GM21737 (cell line): ENCODE data around the gene PCDHA6.
"Not testable (repeated sequence)": the region's sequence is repeated elsewhere in the genome, so short reads cannot be mapped to it uniquely, and the experiment has no call there.

ENCODE experiments used
- ATAC-seq: cut with Tn5 transposase; IDR thresholded peaks from one replicate; pipeline ENCODE4 v1.9.1; 2021; ENCODE audit warnings: mild to moderate bottlenecking, moderate library complexity; ENCODE audit not compliant: unreplicated experiment

Gene PCDHA6

DNA sequence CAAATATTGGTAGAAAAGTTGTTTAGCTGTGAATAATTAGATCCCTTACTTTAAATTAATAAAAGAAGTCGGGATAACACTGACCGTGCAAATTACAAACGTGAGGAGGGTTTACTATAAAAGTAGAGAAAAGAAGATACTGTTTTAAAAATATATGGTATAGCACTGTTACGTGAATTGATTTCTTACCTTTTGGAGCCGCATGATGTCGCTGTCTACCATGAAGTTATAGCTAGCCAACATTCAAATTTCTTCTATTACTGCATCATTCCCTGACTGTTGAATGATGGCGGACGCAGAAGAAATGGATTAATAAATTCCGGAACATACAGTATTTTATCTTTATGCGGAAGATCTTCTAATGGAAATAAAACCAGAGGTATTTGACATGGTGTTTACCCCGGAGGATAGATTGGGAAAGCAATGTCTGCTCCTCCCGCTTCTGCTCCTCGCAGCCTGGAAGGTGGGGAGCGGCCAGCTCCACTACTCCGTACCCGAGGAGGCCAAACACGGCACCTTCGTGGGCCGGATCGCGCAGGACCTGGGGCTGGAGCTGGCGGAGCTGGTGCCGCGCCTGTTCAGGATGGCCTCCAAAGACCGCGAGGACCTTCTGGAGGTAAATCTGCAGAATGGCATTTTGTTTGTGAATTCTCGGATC is at the start of gene PCDHA6:
PCDHA6 (plus strand) TSS at position 257 of the 658 bp plus-strand sequence; CDS start at position 389, 132 bp downstream.
- ATAC-seq = no peak

- ATAC-seq = no peak
These were observed 47.2 kb upstream of the PCDHA6 start for GRCh38 chr5:140780512-140780911.

GRCh38 chr5:140785905-140786686 is 41.7 kb upstream of the PCDHA6 start, which contains the start of gene PCDHA1:
TSS of gene PCDHA1 (plus strand) at chr5:140786140.
- ATAC-seq = no peak

DNA sequence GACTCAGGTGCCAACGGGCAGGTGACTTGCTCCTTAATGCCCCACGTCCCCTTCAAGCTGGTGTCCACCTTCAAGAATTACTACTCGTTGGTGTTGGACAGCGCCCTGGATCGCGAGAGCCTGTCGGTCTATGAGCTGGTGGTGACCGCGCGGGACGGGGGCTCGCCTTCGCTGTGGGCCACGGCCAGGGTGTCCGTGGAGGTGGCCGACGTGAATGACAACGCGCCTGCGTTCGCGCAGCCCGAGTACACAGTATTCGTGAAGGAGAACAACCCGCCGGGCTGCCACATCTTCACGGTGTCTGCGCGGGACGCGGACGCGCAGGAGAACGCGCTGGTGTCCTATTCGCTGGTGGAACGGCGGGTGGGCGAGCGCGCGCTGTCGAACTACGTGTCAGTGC is 40.3 kb upstream of the PCDHA6 start:
- ATAC-seq = not testable (repeated sequence)

DNA sequence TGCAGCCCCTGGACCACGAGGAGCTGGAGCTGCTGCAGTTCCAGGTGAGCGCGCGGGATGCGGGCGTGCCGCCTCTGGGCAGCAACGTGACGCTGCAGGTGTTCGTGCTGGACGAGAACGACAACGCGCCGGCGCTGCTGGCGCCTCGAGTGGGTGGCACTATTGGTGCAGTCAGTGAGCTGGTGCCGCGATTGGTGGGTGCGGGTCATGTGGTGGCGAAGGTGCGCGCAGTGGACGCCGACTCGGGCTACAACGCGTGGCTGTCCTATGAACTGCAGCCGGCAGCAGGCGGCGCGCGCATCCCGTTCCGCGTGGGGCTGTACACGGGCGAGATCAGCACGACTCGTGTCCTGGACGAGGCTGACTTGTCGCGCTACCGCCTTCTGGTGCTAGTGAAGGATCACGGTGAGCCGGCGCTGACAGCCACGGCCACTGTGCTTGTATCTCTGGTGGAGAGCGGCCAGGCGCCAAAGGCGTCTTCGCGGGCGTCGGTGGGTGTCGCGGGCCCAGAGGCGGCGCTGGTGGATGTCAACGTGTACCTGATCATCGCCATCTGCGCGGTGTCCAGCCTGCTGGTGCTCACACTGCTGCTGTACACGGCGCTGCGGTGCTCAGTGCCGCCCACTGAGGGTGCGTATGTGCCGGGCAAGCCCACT is 39.8 kb upstream of the PCDHA6 start:
- not testable (repeated sequence) for ATAC-seq

DNA sequence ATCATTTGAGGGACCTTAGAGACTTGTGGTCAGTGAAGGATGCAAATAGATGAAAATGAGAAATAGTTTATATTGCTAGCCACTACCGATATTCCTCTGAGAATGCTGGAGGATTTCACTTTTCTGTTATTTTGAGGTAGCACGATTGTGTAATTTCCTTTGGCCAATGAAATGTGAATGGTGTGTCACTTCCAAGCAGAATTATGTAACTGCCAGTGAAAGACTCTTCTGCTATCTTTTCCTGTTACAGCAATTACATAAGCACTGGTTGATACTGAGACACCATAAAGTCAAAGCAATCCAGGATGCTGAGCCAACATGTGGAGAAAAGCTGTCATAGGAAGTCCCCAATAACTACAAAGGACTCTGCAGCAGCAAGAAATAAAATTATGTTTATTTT is 36.7 kb upstream of the PCDHA6 start:
- no peak for ATAC-seq

GRCh38 chr5:140794595-140795258 is 33.0 kb upstream of the PCDHA6 start, which contains the start of gene PCDHA2:
TSS of gene PCDHA2 (plus strand) at chr5:140794852.
- ATAC-seq = no peak

DNA sequence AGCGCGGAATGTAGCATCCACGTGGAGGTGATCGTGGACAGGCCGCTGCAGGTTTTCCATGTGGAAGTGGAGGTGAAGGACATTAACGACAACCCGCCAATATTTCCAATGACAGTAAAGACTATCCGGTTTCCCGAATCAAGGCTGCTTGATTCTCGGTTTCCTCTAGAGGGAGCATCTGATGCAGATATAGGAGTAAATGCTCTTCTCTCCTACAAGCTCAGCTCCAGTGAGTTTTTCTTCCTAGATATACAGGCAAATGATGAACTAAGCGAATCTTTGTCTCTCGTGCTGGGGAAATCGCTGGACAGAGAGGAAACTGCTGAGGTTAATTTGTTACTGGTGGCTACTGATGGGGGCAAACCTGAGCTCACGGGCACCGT is 32.5 kb upstream of the PCDHA6 start:
- no peak for ATAC-seq

- ATAC-seq = not testable (repeated sequence)
These were observed 31.6 kb upstream of the PCDHA6 start for GRCh38 chr5:140796072-140796717.

GRCh38 chr5:140796718-140797095 is 31.1 kb upstream of the PCDHA6 start:
- ATAC-seq = no peak

- no peak for ATAC-seq
These were observed 26.8 kb upstream of the PCDHA6 start, which contains the start of gene PCDHA3 for GRCh38 chr5:140800816-140801493. TSS of gene PCDHA3 (plus strand) at chr5:140801057.

DNA sequence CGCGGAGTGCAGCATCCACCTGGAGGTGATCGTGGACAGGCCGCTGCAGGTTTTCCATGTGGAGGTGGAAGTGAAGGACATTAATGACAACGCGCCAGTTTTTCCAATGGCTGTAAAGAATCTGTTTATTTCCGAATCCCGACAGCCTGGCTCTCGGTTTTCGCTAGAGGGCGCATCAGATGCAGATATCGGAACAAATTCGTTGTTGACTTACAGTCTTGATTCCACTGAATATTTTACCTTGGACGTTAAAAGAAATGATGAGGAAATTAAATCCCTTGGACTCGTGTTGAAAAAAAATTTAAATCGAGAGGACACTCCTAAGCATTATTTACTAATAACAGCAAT is 26.3 kb upstream of the PCDHA6 start:
- ATAC-seq = no peak

GRCh38 chr5:140802381-140802780 is 25.4 kb upstream of the PCDHA6 start:
- not testable (repeated sequence) for ATAC-seq

GRCh38 chr5:140802781-140803271 is 24.9 kb upstream of the PCDHA6 start:
- ATAC-seq = no peak

DNA sequence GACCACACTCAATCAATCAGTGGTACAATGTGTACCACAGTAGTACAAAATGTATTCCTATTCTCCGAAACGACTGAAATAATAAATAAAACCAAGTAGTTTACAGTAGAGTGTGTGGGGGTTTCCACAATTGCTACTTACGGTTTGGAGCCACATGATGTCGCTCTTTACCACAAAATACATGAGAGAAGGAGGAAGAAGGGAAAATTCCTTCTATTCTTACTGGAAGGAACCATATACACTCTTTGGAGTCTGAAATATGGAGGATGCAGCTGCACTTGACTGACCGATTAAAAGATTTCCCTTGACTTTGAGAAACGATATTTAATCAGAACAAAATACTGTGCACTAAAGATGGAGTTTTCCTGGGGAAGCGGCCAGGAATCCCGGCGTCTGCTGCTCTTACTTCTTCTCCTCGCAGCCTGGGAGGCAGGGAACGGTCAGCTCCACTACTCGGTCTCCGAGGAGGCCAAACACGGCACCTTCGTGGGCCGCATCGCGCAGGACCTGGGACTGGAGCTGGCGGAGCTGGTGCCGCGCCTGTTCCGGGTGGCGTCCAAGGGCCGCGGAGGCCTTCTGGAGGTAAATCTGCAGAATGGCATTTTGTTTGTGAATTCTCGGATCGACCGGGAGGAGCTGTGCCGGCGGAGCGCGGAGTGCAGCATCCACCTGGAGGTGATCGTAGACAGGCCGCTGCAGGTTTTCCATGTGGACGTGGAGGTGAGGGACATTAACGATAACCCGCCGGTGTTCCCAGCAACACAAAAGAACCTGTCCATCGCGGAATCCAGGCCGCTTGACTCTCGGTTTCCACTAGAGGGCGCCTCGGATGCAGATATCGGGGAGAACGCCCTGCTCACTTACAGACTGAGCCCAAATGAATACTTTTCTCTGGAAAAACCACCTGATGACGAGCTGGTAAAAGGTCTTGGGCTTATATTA is 20.7 kb upstream of the PCDHA6 start, which contains the start of gene PCDHA4:
PCDHA4 (plus strand) TSS at position 235 of the 942 bp plus-strand sequence.
- no peak for ATAC-seq

DNA sequence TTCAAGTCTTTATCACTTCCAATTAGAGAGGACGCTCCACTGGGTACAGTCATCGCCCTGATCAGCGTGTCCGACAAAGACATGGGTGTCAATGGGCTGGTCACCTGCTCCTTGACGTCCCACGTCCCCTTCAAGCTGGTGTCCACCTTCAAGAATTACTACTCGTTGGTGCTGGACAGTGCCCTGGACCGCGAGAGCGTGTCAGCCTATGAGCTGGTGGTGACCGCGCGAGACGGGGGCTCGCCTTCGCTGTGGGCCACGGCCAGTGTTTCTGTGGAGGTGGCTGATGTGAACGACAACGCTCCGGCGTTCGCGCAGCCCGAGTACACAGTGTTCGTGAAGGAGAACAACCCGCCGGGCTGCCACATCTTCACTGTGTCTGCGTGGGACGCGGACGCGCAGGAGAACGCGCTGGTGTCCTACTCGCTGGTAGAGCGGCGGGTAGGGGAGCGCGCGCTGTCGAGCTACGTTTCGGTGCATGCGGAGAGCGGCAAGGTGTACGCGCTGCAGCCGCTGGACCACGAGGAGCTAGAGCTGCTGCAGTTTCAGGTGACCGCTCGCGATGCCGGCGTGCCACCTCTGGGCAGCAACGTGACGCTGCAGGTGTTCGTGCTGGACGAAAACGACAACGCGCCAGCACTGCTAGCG is 19.4 kb upstream of the PCDHA6 start:
- ATAC-seq = not testable (repeated sequence)

DNA sequence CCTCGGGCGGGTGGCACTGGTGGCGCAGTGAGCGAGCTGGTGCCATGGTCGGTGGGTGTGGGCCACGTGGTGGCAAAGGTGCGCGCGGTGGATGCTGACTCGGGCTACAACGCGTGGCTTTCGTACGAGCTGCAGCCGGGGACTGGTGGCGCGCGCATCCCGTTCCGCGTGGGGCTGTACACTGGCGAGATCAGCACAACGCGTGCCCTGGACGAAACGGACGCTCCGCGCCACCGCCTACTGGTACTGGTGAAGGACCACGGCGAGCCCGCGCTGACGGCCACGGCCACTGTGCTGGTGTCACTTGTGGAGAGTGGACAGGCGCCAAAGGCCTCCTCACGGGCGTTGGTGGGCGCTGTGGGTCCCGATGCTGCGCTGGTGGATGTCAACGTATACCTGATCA is 18.9 kb upstream of the PCDHA6 start:
- ATAC-seq = no peak
